Activated CD4-positive, alpha-beta T cell treated with anti-CD3 and anti-CD28 coated beads, Interleukin-2, amount 50 U/mL, for 48 hours (primary cell): ENCODE data around the gene TRAF4.
"Not testable (repeated sequence)": the region's sequence is repeated elsewhere in the genome, so short reads cannot be mapped to it uniquely, and the experiment has no call there.

Experiments
- DNase-seq, 2 experiments: peaks; one replicate each; pipeline ENCODE4 v3.0.0-alpha.2; 2020

Gene TRAF4

GRCh38 chr17:28794846-28795441 is 51.1 kb downstream of the TRAF4 start:
- not testable (repeated sequence) for DNase-seq

DNA sequence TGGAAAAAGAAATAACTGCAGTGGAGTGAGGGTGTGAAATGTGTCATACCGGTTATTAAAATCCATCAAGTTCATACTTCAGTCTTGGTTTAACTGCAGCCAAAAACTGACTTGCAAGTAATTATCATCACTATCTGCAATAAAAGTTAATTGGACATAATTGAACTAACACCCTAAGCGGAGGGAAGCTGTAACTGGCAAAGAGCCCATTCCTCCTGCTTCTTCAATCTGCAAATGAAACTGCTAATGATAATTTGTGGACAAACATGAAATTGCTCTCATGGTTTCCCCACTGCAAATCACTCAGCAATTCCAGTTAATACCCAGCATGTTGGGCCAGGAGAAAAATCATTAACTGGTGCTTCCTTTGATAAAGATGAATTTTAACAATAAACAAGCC is 52.3 kb downstream of the TRAF4 start:
- no peak for DNase-seq
